Esophagus squamous epithelium (tissue), 5 donors: ENCODE measurements around the gene CLCN3. TPM values are rescaled to one million over a fixed set of nuclear protein-coding genes. Genes with fewer than 3 reads are reported as not detected.
"Not testable (repeated sequence)": the region's sequence is repeated elsewhere in the genome, so short reads cannot be mapped to it uniquely, and the experiment has no call there.

Experiments
- DNase-seq: peaks from one replicate; lab custom pipeline; 2025; lab: John Stamatoyannopoulos, UW
- H3K27ac ChIP-seq, 4 donors: fragments of 200-600 bp; sonication (generic); one replicate each; pipeline ENCODE4 v1.5.1; 2016 to 2019; ENCODE audit warnings: mild to moderate bottlenecking in 1 of 4
- H3K27me3 ChIP-seq, 4 donors: fragments of 200-600 bp; sonication (generic); 1 replicate in 3 of 4; 2 replicates in 1 of 4; pipeline versions ENCODE4 v1.5.1 to v1.6.0; 2017 to 2021; ENCODE audit warnings: antibody characterized with exemption in 1 of 4
- H3K36me3 ChIP-seq, 3 donors: fragments of 200-600 bp; sonication (generic); one replicate each; pipeline ENCODE4 v1.5.1; 2016 to 2019
- H3K4me1 ChIP-seq, 3 donors: fragments of 200-600 bp; sonication (generic); one replicate each; pipeline ENCODE4 v1.5.1; 2017 to 2019
- H3K4me3 ChIP-seq, 4 donors: fragments of 200-600 bp; sonication (generic); 1 replicate in 3 of 4; 2 replicates in 1 of 4; pipeline ENCODE4 v1.5.1; 2016 to 2019; ENCODE audit warnings: mild to moderate bottlenecking in 2 of 4, moderate library complexity in 1 of 4
- H3K9me3 ChIP-seq, 3 donors: fragments of 200-600 bp; sonication (generic); one replicate each; pipeline ENCODE4 v1.5.1; 2016 to 2019
- CTCF ChIP-seq, 6 experiments: fragments of 450-650 bp in 4 of 6; fragments of 200-600 bp in 2 of 6; sonication (generic) in 2 of 6; IDR thresholded peaks; one replicate each; pipeline ENCODE4 v1.5.1; 2016 to 2019; ENCODE audit warnings: antibody characterized with exemption in 6 of 6, mild to moderate bottlenecking in 4 of 6, moderate library complexity in 4 of 6
- POLR2A ChIP-seq, 4 donors: fragments of 450-650 bp; IDR thresholded peaks; one replicate each; pipeline ENCODE4 v1.6.1; 2017; ENCODE audit warnings: antibody characterized with exemption in 4 of 4, mild to moderate bottlenecking in 4 of 4, moderate library complexity in 3 of 4
- WGBS, 2 donors: methylation state at CpG; one replicate each; pipeline ENCODE4 v1.1.5; 2018; 5-methylcytosine and 5-hydroxymethylcytosine counted together
- intact Hi-C: fragments of 100-400 bp; cut with DNase I; formaldehyde crosslinking; loops from one replicate; pipeline ENCODE4 v1.15.0; 2022
- total RNA-seq, 4 donors: library from RNA; depleted of rRNA; stranded (reverse); fragments of >200 nt; gene quantifications; one replicate each; pipeline ENCODE4 v1.1.0, GENCODE V29; 2016
- donor health status: DM: yes; HTN: yes; CAD: no.

CLCN3 gene
- total RNA-seq, 4 donors from 2014 or later: 31.3 to 66.3 (median 46.1) TPM

GRCh38 chr4:169677150-169677748 lies 56.9 kb downstream of the CLCN3 start:
- intact Hi-C loops: no loop called here

GRCh38 chr4:169678486-169678885 lies 58.1 kb downstream of the CLCN3 start:
- H3K36me3 ChIP-seq: peaks cover 0 to 26% (median 0%) of the 10 kb centered on the region in 3 donors
- DNase-seq, H3K27me3 ChIP-seq, H3K4me3 ChIP-seq, H3K9me3 ChIP-seq, H3K27ac ChIP-seq, H3K4me1 ChIP-seq, intact Hi-C loops: not testable (repeated sequence)
- 75 to 80% methylated on average over 1 of the region's 2 CpGs for WGBS, 2 donors

More at GRCh38 chr4:169677150-169677748, 56.9 kb downstream of the CLCN3 start:
- WGBS, 2 donors: 65 to 75% methylated on average over 2 of the region's 2 CpGs
- no peak for DNase-seq
- no peak overlapping the region for H3K27ac ChIP-seq
- TF ChIP-seq POLR2A (IDR thresholded peaks at IDR 0.05): no peak
- no peak for TF ChIP-seq CTCF (IDR thresholded peaks at IDR 0.05)
- H3K27me3 ChIP-seq: no peaks in the 10 kb centered on the region
- no peaks in the 10 kb centered on the region for H3K9me3 ChIP-seq
- H3K36me3 ChIP-seq: peaks cover 0 to 14% (median 0%) of the 10 kb centered on the region in 3 donors
- H3K4me1 ChIP-seq: no peaks in the 10 kb centered on the region
- H3K4me3 ChIP-seq: no peak overlapping the region

GRCh38 chr4:169678951-169679591 lies 58.7 kb downstream of the CLCN3 start:
- peaks cover 0 to 32% (median 0%) of the 10 kb centered on the region in 3 donors for H3K36me3 ChIP-seq
- H3K27ac ChIP-seq, H3K4me1 ChIP-seq, H3K4me3 ChIP-seq, H3K9me3 ChIP-seq, H3K27me3 ChIP-seq, intact Hi-C loops, DNase-seq: not testable (repeated sequence)
- whole genome bisulfite sequencing, 2 donors: no CpG with 5 or more reads among the region's 47 CpGs

GRCh38 chr4:169682372-169683047 lies 62.1 kb downstream of the CLCN3 start:
- Histone ChIP-seq H3K27me3 (no peaks in the 10 kb centered on the region), H3K4me3 (no peak overlapping the region), H3K4me1 (no peaks in the 10 kb centered on the region), H3K9me3 (no peaks in the 10 kb centered on the region), H3K36me3 (peaks cover 0 to 55% (median 0%) of the 10 kb centered on the region in 3 donors), H3K27ac (no peak overlapping the region)
- WGBS, 2 donors: 88 to 96% methylated on average over 4 of the region's 4 CpGs
- no peak for DNase-seq
- intact Hi-C loops: no loop called here
- TF ChIP-seq CTCF (IDR thresholded peaks at IDR 0.05) (no peak), POLR2A (IDR thresholded peaks at IDR 0.05) (no peak)

GRCh38 chr4:169689681-169690080 lies 69.3 kb downstream of the CLCN3 start:
- no peaks in the 10 kb centered on the region for H3K4me1 ChIP-seq

More at GRCh38 chr4:169689681-169690080, 69.3 kb downstream of the CLCN3 start:
- Histone ChIP-seq H3K36me3 (peaks cover 0 to 84% (median 4%) of the 10 kb centered on the region in 3 donors), H3K27me3 (no peaks in the 10 kb centered on the region), H3K27ac (no peak overlapping the region), H3K4me3 (no peak overlapping the region), H3K9me3 (no peaks in the 10 kb centered on the region)
- WGBS, 2 donors: 89 to 94% methylated on average over 1 of the region's 1 CpG
- TF ChIP-seq POLR2A (IDR thresholded peaks at IDR 0.05) (no peak), CTCF (IDR thresholded peaks at IDR 0.05) (no peak)
- DNase-seq: no peak
- intact Hi-C loops: no loop called here
